NCI-H1417 treated with DMSO at 0.1 percent for 48 hours (cell line): Measurements from ENCODE around the gene CPT1A.

ENCODE experiments used
- DNase-seq: peaks from one replicate; lab custom pipeline; 2025; lab: John Stamatoyannopoulos, UW

Gene CPT1A

GRCh38 chr11:68796801-68797200, 44.9 kb downstream of the CPT1A start:
- DNase-seq = no peak

- no peak for DNase-seq
Measured at GRCh38 chr11:68792400-68792966, 49.2 kb downstream of the CPT1A start.

- DNase-seq = no peak
Measured at GRCh38 chr11:68784653-68785052, 57.1 kb downstream of the CPT1A start.

GRCh38 chr11:68783216-68783821, 58.4 kb downstream of the CPT1A start:
- DNase-seq = no peak

DNA sequence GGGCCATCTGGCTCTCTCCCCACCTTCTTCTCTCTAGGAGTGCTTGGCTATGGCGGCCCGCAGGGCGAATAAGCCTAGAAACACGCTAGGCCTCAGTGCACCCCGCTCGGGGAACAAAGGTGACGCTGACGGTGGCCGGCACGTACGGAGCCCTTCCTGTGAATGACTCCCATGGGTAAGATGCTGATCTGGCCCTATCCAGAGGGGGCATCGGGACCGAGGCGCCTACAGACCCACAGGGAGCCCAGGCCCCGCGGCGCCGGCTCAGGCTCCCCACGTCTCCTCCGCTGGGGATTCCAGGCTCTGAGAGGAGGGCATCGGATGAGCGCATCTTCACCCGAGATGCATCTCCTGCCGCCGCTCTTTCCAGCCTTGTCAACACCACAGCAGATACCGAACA, 59.0 kb downstream of the CPT1A start:
- no peak for DNase-seq

GRCh38 chr11:68780829-68781228, 60.9 kb downstream of the CPT1A start:
- no peak for DNase-seq

- no peak for DNase-seq
Measured at GRCh38 chr11:68778205-68778604, 63.5 kb downstream of the CPT1A start.

DNA sequence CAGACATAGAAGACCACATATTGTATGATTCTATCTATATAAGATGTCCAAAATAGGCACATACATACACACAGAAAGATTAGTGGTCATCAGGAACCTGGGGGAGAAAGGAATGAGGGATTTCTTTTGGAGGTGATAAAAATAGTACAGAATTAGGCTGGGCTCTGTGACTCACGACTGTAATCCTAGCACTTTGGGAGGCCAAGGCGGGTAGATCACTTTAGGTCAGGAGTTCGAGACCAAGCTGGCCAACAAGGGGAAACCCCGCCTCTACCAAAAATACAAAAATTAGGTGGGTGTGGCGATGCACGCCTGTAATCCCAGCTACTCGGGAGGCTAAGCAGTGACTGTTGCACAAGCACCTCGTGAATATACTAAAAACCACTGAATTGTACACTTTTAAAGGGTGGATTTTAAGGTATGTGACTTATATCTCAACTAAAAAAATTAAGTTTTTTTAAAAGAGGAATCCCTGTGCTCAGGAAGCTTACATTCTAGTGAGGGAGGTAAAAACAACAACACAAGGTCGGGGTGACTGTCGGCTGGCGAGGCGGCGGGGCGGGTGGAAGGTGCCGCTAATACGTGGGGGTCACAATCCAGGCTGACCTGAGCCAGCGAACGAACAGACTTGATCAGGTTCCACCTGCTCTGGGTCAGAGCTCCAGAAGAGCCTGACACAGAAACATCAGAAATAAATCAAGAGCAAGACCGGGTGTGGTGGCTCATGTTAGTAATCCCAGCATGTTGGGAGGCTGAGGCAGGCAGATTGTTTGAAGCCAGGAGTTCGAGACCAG, 65.1 kb downstream of the CPT1A start:
- no peak for DNase-seq

DNA sequence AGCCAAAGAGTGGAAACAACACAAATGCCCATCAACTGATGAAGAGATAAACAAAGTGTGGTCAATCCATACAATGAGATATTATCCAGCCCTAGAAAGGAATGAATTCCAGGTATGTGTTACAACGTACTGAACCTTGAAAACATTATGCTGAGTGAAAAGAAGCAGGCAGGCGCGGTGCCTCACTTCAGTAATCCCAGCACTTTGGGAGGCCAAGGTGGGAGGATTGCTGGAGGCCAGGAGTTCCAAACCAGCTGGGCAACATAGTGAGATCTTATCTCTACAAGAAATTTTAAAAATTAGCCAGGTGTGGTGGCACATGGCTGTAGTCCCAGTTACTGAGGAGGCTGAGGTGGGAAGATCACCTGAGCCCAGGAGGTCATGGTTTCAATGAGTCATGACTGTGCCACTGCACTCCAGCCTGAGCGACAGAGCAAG, 65.7 kb downstream of the CPT1A start:
- no peak for DNase-seq

GRCh38 chr11:68774194-68774585, 67.5 kb downstream of the CPT1A start:
- DNase-seq = no peak

- DNase-seq = no peak
Measured at GRCh38 chr11:68773521-68774193, 68.1 kb downstream of the CPT1A start.

DNA sequence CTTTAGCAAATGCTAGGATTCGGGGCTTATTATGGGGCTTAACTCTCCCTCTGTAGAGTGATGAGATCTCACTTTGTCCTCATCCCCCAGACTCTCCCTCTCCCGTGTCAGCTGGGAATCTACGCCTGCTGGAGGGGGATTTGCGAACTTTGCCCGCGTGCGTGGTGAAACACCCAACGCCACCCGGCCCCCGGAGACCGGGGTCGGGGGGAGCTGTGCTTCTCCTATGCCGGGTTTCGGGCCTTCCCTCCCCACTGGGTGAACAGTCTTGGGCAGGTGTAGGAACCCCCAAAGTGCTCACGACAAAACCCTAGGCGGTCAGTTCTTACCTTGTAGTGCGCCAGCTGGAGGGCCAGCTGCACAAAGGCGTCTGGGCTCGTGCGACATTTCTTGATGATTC, 68.8 kb downstream of the CPT1A start:
- DNase-seq = no peak

DNA sequence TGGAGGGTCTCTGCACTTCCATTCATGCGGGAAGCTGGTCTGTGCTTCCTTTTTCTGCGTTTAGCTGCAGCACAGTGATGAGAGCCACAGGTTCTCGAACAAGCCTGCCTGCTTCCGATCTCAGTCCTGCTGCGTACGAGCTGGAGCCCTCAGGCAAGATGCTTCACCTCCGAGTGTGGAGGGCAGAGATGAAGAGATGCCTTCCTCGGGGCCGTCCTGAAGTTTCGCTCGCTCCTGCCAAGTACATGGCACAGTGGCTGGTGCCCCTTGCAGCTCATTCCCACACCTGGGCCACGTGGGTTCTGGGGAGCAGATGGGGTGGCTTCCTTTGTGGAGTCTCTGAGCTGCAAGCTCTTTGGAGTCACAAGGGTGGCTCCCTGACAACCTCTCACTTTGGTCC, 70.9 kb downstream of the CPT1A start:
- DNase-seq = no peak

GRCh38 chr11:68767672-68768071, 74.0 kb downstream of the CPT1A start:
- no peak for DNase-seq

DNA sequence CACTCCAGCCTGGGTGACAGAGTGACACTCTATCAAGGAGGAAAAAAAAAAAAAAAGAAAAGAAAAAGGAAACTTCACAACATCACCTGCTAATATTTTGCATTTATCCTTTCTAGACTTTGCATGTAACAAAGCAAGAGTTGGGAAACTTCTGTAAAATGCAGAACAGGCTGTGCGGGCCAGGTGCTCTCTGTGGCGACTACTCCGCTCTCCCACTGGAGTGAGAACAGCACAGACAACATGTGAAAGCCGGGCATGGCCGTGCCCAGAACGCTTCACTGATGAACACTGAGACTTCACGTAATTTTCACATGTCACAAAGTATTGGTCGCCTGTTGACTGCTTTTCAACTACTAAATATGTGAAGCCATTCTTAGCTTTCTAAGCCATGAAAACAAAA, 74.9 kb downstream of the CPT1A start:
- no peak for DNase-seq

DNA sequence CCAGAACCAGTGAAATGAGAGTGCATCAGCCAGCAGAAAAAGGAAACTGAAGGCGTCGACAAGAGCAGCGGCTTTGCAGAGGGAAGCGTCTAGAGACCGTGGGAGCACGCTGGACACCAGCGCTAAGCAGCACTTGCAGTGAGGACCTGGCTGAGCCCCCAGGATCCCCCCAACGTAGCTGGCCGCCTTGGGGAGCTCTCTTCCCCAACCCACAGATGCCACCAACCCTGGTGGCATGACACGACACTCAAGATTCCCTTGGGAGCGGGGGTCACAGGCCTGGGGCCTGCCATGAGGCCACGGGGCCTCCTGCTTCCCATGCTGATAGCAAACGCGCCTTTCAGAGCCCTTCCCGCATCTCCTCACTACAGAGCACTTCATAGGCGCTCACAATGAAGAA, 77.0 kb downstream of the CPT1A start:
- DNase-seq = no peak

GRCh38 chr11:68763926-68764657, 77.6 kb downstream of the CPT1A start:
- DNase-seq = no peak

DNA sequence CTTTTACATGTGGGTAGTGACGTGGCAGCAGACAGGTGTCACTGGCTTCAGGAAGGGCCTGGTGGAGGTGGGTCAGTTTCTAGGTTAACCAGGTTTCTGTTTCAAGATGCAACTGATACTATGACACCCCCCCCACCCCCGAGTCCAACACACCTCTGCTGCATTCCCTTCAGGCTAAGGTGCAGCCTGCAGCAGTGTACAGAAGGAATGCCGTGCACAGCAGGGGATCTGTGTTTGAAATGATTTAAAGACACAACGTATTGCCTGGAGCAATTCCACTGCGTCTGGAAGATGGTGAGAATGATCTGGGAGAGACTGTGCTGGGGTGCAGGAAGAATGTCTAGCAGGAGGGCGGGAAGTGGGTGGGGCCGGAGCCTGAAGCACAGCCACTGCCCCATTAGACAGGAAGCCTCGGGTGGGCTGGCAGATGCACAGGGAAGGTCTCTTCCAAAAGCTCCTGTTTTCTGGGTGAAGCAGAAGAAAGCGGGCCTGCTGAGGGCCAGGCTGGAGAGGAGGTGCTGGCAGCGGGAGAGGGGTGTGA, 78.5 kb downstream of the CPT1A start:
- no peak for DNase-seq

GRCh38 chr11:68762481-68762880, 79.2 kb downstream of the CPT1A start:
- DNase-seq = no peak

- no peak for DNase-seq
Measured at GRCh38 chr11:68761801-68762200, 79.9 kb downstream of the CPT1A start.

DNA sequence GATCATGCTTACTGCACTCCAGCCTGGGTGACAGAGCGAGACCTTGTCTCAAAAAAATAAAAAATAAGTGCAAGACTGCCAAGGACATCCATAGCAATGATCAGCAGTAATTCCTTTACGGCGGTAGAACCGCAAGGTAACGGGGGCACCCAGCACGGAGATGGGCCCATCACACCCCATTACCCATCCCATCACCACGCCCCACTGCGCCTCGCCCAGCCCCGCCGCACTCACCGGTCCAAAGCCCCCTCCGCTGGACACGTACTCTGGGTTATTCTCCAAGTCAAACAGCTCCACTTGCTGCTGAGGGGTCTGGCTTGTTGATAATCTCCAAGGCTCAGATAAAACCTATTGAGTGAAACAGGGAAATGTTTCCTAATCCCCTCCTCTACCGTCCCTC, 81.7 kb downstream of the CPT1A start:
- DNase-seq = no peak

DNA sequence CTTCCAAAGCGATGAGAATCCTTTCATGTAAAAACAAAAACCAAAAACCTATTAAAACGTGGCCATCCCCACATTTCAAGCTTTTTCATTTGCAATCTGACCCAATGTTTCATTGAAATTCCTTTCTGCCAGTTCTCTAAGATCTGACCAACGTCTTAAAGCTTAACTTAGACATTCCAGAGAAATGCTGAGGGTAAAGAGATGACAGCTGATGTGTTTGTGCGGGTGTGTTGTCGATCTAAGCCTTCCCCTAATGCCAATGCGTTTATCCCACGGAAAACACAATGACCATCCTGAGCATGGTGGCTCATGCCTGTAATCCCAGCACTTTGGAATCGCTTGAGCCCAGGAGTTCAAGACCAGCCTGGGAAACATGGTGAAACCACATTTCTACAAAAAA, 84.0 kb downstream of the CPT1A start:
- no peak for DNase-seq
